HepG2 (cell line): ENCODE results near the gene PATL2. TPM values are rescaled to one million over a fixed set of nuclear protein-coding genes. Genes with fewer than 3 reads are reported as not detected.
A peak's percentile ranks its signal among the peaks of the same experiment; 100 is the strongest.

Experiments used
- EEA1 ChIP-seq: sonication (generic); formaldehyde crosslinking; IDR thresholded peaks from 2 replicates; pipeline ENCODE4 v1.5.1; 2020; ENCODE audit warnings: mild to moderate bottlenecking, missing genetic modification reagents, borderline replicate concordance
- GABPA ChIP-seq, 2 experiments: IDR thresholded peaks; 2 replicates each; pipeline ENCODE4 v1.6.1; 2011 to 2016; ENCODE audit warnings: low read depth in 2 of 2, low read length in 1 of 2, missing biosample characterization in 1 of 2, missing genetic modification characterization in 1 of 2
- GATA4 ChIP-seq: sonication (generic); IDR thresholded peaks from 2 replicates; pipeline ENCODE4 v1.6.1; 2016; ENCODE audit warnings: antibody characterized with exemption, low read depth, borderline replicate concordance
- RNF2 ChIP-seq: fragments of 450-650 bp; conservative IDR thresholded peaks from 2 replicates; pipeline ENCODE4 v1.6.1; 2016; ENCODE audit warnings: low read depth
- SIN3A ChIP-seq: IDR thresholded peaks from 2 replicates; pipeline ENCODE4 v1.6.1; 2011; ENCODE audit warnings: low read depth, mild to moderate bottlenecking, control low read depth, low read length, borderline replicate concordance
- SMAD3 ChIP-seq: sonication (generic); formaldehyde crosslinking; IDR thresholded peaks from 2 replicates; pipeline ENCODE4 v1.4.0; 2020; ENCODE audit warnings: missing genetic modification reagents
- SNRNP70 ChIP-seq: fragments of 200-400 bp; formaldehyde crosslinking; IDR thresholded peaks from 2 replicates; pipeline ENCODE4 v1.6.1; 2017; ENCODE audit warnings: mild to moderate bottlenecking, low read depth, low read length, moderate library complexity
- SOX5 ChIP-seq: IDR thresholded peaks from 2 replicates; pipeline ENCODE4 v1.6.1; 2016; ENCODE audit warnings: borderline replicate concordance
- SOX6 ChIP-seq, 2 experiments: fragments of 450-650 bp in 1 of 2; sonication (generic) in 1 of 2; formaldehyde crosslinking in 1 of 2; IDR thresholded peaks; 2 replicates each; pipeline versions ENCODE4 v1.4.0 to v1.6.1; 2017 to 2020; ENCODE audit warnings: antibody characterized with exemption in 1 of 2, mild to moderate bottlenecking in 1 of 2, missing genetic modification reagents in 1 of 2
- SRSF4 ChIP-seq: fragments of 200-400 bp; formaldehyde crosslinking; IDR thresholded peaks from one replicate; pipeline ENCODE4 v1.6.1; 2018; ENCODE audit warnings: mild to moderate bottlenecking, low read depth, low read length, moderate library complexity; ENCODE audit not compliant: poor library complexity, severe bottlenecking
- TBP ChIP-seq: sonication (generic); formaldehyde crosslinking; IDR thresholded peaks from 2 replicates; pipeline ENCODE4 v1.5.0; 2020; ENCODE audit warnings: missing genetic modification reagents
- ZNF253 ChIP-seq: sonication (generic); formaldehyde crosslinking; IDR thresholded peaks from 2 replicates; pipeline ENCODE4 v1.8.0; 2022; ENCODE audit warnings: mild to moderate bottlenecking, missing genetic modification reagents, borderline replicate concordance
- ZNF264 ChIP-seq: sonication (generic); formaldehyde crosslinking; IDR thresholded peaks from 2 replicates; pipeline ENCODE4 v1.4.0; 2020; ENCODE audit warnings: missing genetic modification reagents
- polyA plus RNA-seq, 8 experiments: library from polyadenylated mRNA; depleted of rRNA in 3 of 8; stranded (reverse) in 7 of 8; unstranded in 1 of 8; fragments of >200 nt; fragmentation: Illumina TruSeq in 4 of 8; extraction: Trizol in 4 of 8; gene quantifications; 2 replicates each; pipeline versions ENCODE4 v1.2.1 to v1.2.3, GENCODE V29; 2011 to 2016; ENCODE audit warnings: low read depth in 4 of 8, missing spikeins in 1 of 8, mixed read lengths in 1 of 8; ENCODE audit not compliant: insufficient read depth in 1 of 8
- total RNA-seq, 5 experiments: library from RNA; depleted of rRNA; stranded (reverse); fragments of >200 nt; fragmentation: Illumina TruSeq; extraction: Trizol; gene quantifications; 2 replicates each; pipeline ENCODE4 v1.2.3, GENCODE V29; 2016; ENCODE audit warnings: low read depth in 1 of 5
- TF ChIP-seq, protein P1 (sequence below), 2 experiments: sonication (generic) in 1 of 2; formaldehyde crosslinking in 1 of 2; IDR thresholded peaks; 2 replicates each; pipeline versions ENCODE4 v1.4.0 to v1.6.1; 2016 to 2020; ENCODE audit warnings: borderline replicate concordance in 1 of 2, low read depth in 1 of 2, mild to moderate bottlenecking in 1 of 2, missing genetic modification reagents in 1 of 2
- TF ChIP-seq, protein P2 (sequence below): sonication (generic); formaldehyde crosslinking; IDR thresholded peaks from 2 replicates; pipeline ENCODE4 v1.5.0; 2020; ENCODE audit warnings: mild to moderate bottlenecking, missing genetic modification reagents, moderate library complexity
- TF ChIP-seq, protein P3 (sequence below): sonication (generic); formaldehyde crosslinking; IDR thresholded peaks from 2 replicates; pipeline ENCODE4 v1.4.0; 2020; ENCODE audit warnings: mild to moderate bottlenecking, missing genetic modification reagents
- TF ChIP-seq, protein P4 (sequence below): IDR thresholded peaks from 2 replicates; pipeline ENCODE4 v1.6.1; 2016

PATL2 gene
- total and polyA plus RNA-seq, 2 of the 13 experiments (the other 11 are each of a cell fraction or from before 2014, with no cell fraction given) = 0.15 to 0.53 TPM

DNA sequence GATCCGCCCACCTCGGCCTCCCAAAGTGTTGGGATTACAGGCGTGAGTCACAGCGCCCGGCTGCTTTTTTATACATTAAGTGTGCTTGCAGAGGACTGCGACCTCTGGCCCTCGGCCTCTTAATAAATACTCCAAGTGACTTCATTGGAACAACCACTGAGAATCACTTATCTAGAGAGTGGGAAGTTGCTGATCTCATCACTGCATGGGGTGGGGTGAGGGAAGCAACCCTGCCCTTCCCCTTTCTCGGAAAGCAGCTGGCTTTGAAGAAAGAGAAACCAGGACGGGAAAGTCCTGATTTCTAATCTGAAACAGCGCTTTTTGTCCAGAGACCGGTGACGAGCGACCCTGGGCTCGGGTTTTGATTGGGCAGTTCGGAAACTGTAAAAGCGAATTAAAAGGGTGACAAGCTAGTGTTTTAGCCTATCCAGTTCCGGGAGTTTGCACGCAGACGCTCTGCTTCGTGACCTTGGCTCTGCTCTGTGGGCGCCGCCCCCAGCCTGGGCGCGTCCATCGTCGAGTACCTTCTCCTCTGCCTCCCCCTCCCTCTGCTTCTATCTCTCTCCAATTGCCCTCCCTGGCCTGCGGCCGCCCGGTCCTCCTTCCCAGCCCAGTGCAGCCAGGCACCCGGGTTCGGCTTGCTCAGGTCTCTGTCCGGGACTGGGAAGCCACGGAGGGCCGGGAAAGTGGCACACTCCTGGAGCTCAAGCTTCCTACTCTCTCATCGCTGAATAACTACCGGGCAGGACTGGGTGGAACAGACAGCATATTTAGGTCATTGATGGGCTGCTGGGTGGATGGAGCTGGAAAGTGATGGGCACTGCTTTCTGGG lies 17.7 kb upstream of the PATL2 start (continued):
- TF ChIP-seq, protein P1, sequence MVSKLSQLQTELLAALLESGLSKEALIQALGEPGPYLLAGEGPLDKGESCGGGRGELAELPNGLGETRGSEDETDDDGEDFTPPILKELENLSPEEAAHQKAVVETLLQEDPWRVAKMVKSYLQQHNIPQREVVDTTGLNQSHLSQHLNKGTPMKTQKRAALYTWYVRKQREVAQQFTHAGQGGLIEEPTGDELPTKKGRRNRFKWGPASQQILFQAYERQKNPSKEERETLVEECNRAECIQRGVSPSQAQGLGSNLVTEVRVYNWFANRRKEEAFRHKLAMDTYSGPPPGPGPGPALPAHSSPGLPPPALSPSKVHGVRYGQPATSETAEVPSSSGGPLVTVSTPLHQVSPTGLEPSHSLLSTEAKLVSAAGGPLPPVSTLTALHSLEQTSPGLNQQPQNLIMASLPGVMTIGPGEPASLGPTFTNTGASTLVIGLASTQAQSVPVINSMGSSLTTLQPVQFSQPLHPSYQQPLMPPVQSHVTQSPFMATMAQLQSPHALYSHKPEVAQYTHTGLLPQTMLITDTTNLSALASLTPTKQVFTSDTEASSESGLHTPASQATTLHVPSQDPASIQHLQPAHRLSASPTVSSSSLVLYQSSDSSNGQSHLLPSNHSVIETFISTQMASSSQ (IDR thresholded peaks at IDR 0.05; ENCODE audit: low read depth) = peak; percentile 11; the same call in 1 of the 2 replicates
- TF ChIP-seq, protein P1 (CRISPR knock-in tag; IDR thresholded peaks at IDR 0.05; ENCODE audit: borderline replicate concordance) = no peak; the same call in 1 of the 2 replicates
- TF ChIP-seq, protein P2, sequence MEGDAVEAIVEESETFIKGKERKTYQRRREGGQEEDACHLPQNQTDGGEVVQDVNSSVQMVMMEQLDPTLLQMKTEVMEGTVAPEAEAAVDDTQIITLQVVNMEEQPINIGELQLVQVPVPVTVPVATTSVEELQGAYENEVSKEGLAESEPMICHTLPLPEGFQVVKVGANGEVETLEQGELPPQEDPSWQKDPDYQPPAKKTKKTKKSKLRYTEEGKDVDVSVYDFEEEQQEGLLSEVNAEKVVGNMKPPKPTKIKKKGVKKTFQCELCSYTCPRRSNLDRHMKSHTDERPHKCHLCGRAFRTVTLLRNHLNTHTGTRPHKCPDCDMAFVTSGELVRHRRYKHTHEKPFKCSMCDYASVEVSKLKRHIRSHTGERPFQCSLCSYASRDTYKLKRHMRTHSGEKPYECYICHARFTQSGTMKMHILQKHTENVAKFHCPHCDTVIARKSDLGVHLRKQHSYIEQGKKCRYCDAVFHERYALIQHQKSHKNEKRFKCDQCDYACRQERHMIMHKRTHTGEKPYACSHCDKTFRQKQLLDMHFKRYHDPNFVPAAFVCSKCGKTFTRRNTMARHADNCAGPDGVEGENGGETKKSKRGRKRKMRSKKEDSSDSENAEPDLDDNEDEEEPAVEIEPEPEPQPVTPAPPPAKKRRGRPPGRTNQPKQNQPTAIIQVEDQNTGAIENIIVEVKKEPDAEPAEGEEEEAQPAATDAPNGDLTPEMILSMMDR (CRISPR knock-in tag) = 0 out of 2 replicates have a peak, but pooled peaks have one; percentile 8
- TF ChIP-seq TBP (CRISPR knock-in tag) (no peak), SIN3A (0 out of 2 replicates have a peak, but pooled peaks have one; percentile 71), SMAD3 (CRISPR knock-in tag) (peak; percentile 51; the same call in 1 of the 2 replicates), ZNF253 (CRISPR knock-in tag) (0 out of 2 replicates have a peak, but pooled peaks have one; percentile 2), SOX5 (CRISPR knock-in tag) (peak; percentile 53; the same call in 1 of the 2 replicates), EEA1 (CRISPR knock-in tag) (no peak), GATA4 (peak; percentile 13; the same call in 1 of the 2 replicates), RNF2 (0 out of 2 replicates have a peak, but pooled peaks have one; percentile 29), SNRNP70 (no peak), GABPA (IDR thresholded peaks at IDR 0.05; ENCODE audit: low read depth, low read length) (no peak), GABPA (CRISPR knock-in tag; IDR thresholded peaks at IDR 0.05; ENCODE audit: low read depth) (peak; percentile 33; the same call in 1 of the 2 replicates), ZNF264 (peak; percentile 17), SOX6 (IDR thresholded peaks at IDR 0.05) (no peak), SOX6 (CRISPR knock-in tag; IDR thresholded peaks at IDR 0.05) (peak; percentile 50), SRSF4 (no peak)
- TF ChIP-seq, protein P3, sequence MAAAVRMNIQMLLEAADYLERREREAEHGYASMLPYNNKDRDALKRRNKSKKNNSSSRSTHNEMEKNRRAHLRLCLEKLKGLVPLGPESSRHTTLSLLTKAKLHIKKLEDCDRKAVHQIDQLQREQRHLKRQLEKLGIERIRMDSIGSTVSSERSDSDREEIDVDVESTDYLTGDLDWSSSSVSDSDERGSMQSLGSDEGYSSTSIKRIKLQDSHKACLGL (CRISPR knock-in tag) = no peak; the same call in 1 of the 2 replicates
- TF ChIP-seq, protein P4, sequence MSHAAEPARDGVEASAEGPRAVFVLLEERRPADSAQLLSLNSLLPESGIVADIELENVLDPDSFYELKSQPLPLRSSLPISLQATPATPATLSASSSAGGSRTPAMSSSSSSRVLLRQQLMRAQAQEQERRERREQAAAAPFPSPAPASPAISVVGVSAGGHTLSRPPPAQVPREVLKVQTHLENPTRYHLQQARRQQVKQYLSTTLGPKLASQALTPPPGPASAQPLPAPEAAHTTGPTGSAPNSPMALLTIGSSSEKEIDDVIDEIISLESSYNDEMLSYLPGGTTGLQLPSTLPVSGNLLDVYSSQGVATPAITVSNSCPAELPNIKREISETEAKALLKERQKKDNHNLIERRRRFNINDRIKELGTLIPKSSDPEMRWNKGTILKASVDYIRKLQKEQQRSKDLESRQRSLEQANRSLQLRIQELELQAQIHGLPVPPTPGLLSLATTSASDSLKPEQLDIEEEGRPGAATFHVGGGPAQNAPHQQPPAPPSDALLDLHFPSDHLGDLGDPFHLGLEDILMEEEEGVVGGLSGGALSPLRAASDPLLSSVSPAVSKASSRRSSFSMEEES (CRISPR knock-in tag) = peak; percentile 47
